K562 (cell line): ENCODE measurements around the gene AUNIP. TPM values are rescaled to one million over a fixed set of nuclear protein-coding genes. Genes with fewer than 3 reads are reported as not detected.

ENCODE experiments used
- ATAC-seq: fragments of 200-7000 bp; cut with Tn5 transposase; 3 replicates; pipeline ENCODE4 v1.9.1; 2020; ENCODE audit warnings: moderate library complexity
- BruUV-seq: library from RNA; stranded (reverse); fragments of 400-500 nt; replicated peaks from 2 replicates; lab custom pipeline; 2021; lab: Mats Ljungman, UMichigan
- CTCF ChIA-PET: fragments of 300-600 bp; formaldehyde crosslinking; extraction: SDS; loops from one replicate; lab custom pipeline; 2021; ENCODE audit warnings: low intra/inter-chr PET ratio; lab: Yijun Ruan, JAX
- POLR2A ChIA-PET: fragments of 300-600, 350-650 bp; sonication (Branson Sonifier 250); formaldehyde crosslinking; extraction: SDS; loops from one replicate; lab custom pipeline; 2021; ENCODE audit warnings: antibody characterized with exemption, inconsistent platforms; lab: Yijun Ruan, JAX
- DNase-seq, 4 experiments: peaks; one replicate each; pipeline versions ENCODE4 v3.0.0 to v3.0.0-alpha.2; 2011 to 2018; ENCODE audit warnings: low spot score in 3 of 4, mixed read lengths in 3 of 4; ENCODE audit errors: extremely low read depth in 1 of 4
- FAIRE-seq: peaks from 2 replicates; lab custom pipeline; 2011; peaks lifted over from hg19 to GRCh38; lab: Jason Lieb, UNC
- H2AFZ ChIP-seq: 2 replicates; pipeline ENCODE4 v1.6.0; 2011; ENCODE audit warnings: low read depth, low read length, control low read depth, inconsistent platforms
- H3K27ac ChIP-seq: fragments of 200-600 bp; 3 replicates; pipeline ENCODE4 v1.8.0; 2011; ENCODE audit warnings: low read depth, mild to moderate bottlenecking, control low read depth, inconsistent platforms, low read length, moderate library complexity, mixed read lengths; ENCODE audit errors: extremely low read depth
- H3K27me3 ChIP-seq, 2 experiments: fragments of 300-600 bp in 1 of 2; 2 replicates in 1 of 2; 3 replicates in 1 of 2; pipeline versions ENCODE4 v1.6.0 to v1.8.0; 2011; ENCODE audit warnings: inconsistent platforms in 2 of 2, low read length in 2 of 2, mild to moderate bottlenecking in 1 of 2, mixed read lengths in 1 of 2, moderate library complexity in 1 of 2; ENCODE audit not compliant: control insufficient read depth in 2 of 2, insufficient read depth in 2 of 2
- H3K36me3 ChIP-seq: fragments of 300-600 bp; 3 replicates; pipeline ENCODE4 v1.8.0; 2011; ENCODE audit warnings: mild to moderate bottlenecking, low read length, inconsistent platforms; ENCODE audit not compliant: control insufficient read depth, insufficient read depth
- H3K4me1 ChIP-seq, 2 experiments: fragments of 200-600 bp in 1 of 2; replicated peaks in 1 of 2; 2 replicates in 1 of 2; 3 replicates in 1 of 2; pipeline versions ENCODE4 v1.5.1 to v1.8.0; 2011; ENCODE audit warnings: inconsistent platforms in 2 of 2, low read length in 2 of 2, mild to moderate bottlenecking in 1 of 2, mixed read lengths in 1 of 2, moderate library complexity in 1 of 2; ENCODE audit not compliant: control insufficient read depth in 2 of 2, insufficient read depth in 2 of 2
- H3K4me2 ChIP-seq: 2 replicates; pipeline ENCODE4 v1.6.1; 2011; ENCODE audit warnings: low read length, control low read depth, inconsistent platforms, mixed read lengths; ENCODE audit not compliant: insufficient read depth
- H3K4me3 ChIP-seq: fragments of 200-600 bp; sonication (generic), shearing (Covaris generic); 2 replicates; pipeline ENCODE4 v1.5.1; 2016; ENCODE audit warnings: control low read depth, inconsistent platforms
- H3K79me2 ChIP-seq: fragments of 200-600 bp; 3 replicates; pipeline ENCODE4 v1.8.0; 2011; ENCODE audit warnings: low read length, inconsistent platforms; ENCODE audit not compliant: control insufficient read depth, insufficient read depth
- H3K9ac ChIP-seq, 2 experiments: 2 replicates each; pipeline versions ENCODE4 v1.6.0 to v1.6.1; 2011; ENCODE audit warnings: low read depth in 2 of 2, low read length in 2 of 2, control low read depth in 1 of 2, inconsistent platforms in 1 of 2, mild to moderate bottlenecking in 1 of 2, mixed read lengths in 1 of 2; ENCODE audit not compliant: insufficient read depth in 1 of 2
- H3K9me1 ChIP-seq: one replicate; pipeline ENCODE4 v1.6.0; 2011; ENCODE audit warnings: inconsistent platforms, mild to moderate bottlenecking, low read length, moderate library complexity; ENCODE audit not compliant: control insufficient read depth, insufficient read depth
- H3K9me3 ChIP-seq: replicated peaks from 2 replicates; pipeline ENCODE4 v1.5.1; 2011; ENCODE audit warnings: low read depth, low read length, inconsistent platforms; ENCODE audit not compliant: control insufficient read depth, insufficient read depth
- H4K20me1 ChIP-seq: replicated peaks from 2 replicates; pipeline ENCODE4 v1.6.1; 2011; ENCODE audit warnings: low read length, inconsistent platforms, mixed read lengths; ENCODE audit not compliant: control insufficient read depth, insufficient read depth
- BCL6 ChIP-seq: fragments of 250-450 bp; sonication (Bioruptor Pico); IDR thresholded peaks from 2 replicates; pipeline ENCODE4 v1.4.0; 2020
- CBFB ChIP-seq: sonication (generic); formaldehyde crosslinking; IDR thresholded peaks from 2 replicates; pipeline ENCODE4 v1.4.0; 2020; ENCODE audit warnings: mild to moderate bottlenecking, missing genetic modification reagents
- HDGF ChIP-seq: fragments of 450-650 bp; IDR thresholded peaks from 2 replicates; pipeline ENCODE4 v1.6.1; 2016
- KDM4B ChIP-seq, 2 experiments: fragments of 450-650 bp in 1 of 2; sonication (generic) in 1 of 2; IDR thresholded peaks; 2 replicates each; pipeline ENCODE4 v1.6.1; 2016 to 2017; ENCODE audit warnings: borderline replicate concordance in 2 of 2, antibody characterized with exemption in 1 of 2, low read depth in 1 of 2, mild to moderate bottlenecking in 1 of 2
- SRF ChIP-seq, 2 experiments: fragments of 250-450, 450-650 bp in 1 of 2; sonication (Bioruptor Pico) in 1 of 2; sonication (generic) in 1 of 2; formaldehyde crosslinking; IDR thresholded peaks; 2 replicates each; pipeline versions ENCODE4 v1.5.0 to v1.5.1; 2020 to 2022; ENCODE audit warnings: mild to moderate bottlenecking in 1 of 2, missing genetic modification reagents in 1 of 2
- ZNF830 ChIP-seq: fragments of 250-450 bp; sonication (Bioruptor Pico); IDR thresholded peaks from 2 replicates; pipeline ENCODE4 v1.5.0; 2021; ENCODE audit warnings: mild to moderate bottlenecking
- WGBS: fragments of 100-300 bp; shearing (Covaris generic); methylation state at CpG from one replicate; pipeline ENCODE4 v1.1.6; 2016; ENCODE audit warnings: low coverage, mixed read lengths; ENCODE audit not compliant: insufficient coverage; ENCODE audit errors: missing lambda C conversion rate; 5-methylcytosine and 5-hydroxymethylcytosine counted together
- in situ Hi-C: fragments of 300-500 bp; cut with MboI; formaldehyde crosslinking; loops from 4 replicates; pipeline ENCODE4 v1.15.0; 2018; ENCODE audit warnings: inconsistent platforms, mixed read lengths
- intact Hi-C: fragments of 100-400 bp; cut with micrococcal nuclease; formaldehyde crosslinking; loops from 2 replicates; pipeline ENCODE4 v1.14.2; 2022
- polyA plus RNA-seq, 8 experiments: library from polyadenylated mRNA; depleted of rRNA in 4 of 8; stranded (reverse) in 5 of 8; unstranded in 3 of 8; fragments of >200 nt; fragmentation: Nextera tagmentation in 2 of 8; fragmentation: Illumina TruSeq in 1 of 8; extraction: Ambion mirVana in 2 of 8; extraction: Trizol in 1 of 8; gene quantifications; 2 replicates each; pipeline versions ENCODE4 v1.2.1 to v1.2.3, GENCODE V29; 2011 to 2014; ENCODE audit warnings: inconsistent platforms in 1 of 8, missing spikeins in 1 of 8
- total RNA-seq, 7 experiments: library from RNA; depleted of rRNA in 6 of 7; stranded (reverse); fragments of >200 nt in 6 of 7; fragmentation: Illumina TruSeq in 2 of 7; extraction: Trizol in 2 of 7; gene quantifications; 2 replicates each; pipeline versions ENCODE4 v1.2.1 to v1.2.3, GENCODE V29; 2011 to 2021; ENCODE audit warnings: low replicate concordance in 1 of 7
- TF ChIP-seq, protein P1 (sequence below), 2 experiments: IDR thresholded peaks in 1 of 2; conservative IDR thresholded peaks in 1 of 2; 2 replicates each; pipeline ENCODE4 v1.6.1; 2016; ENCODE audit warnings: low read depth in 2 of 2, mild to moderate bottlenecking in 1 of 2, missing compliant biosample characterization in 1 of 2, missing genetic modification characterization in 1 of 2, moderate library complexity in 1 of 2
- TF ChIP-seq, protein P2 (sequence below): fragments of 250-450 bp; sonication (Bioruptor Pico); IDR thresholded peaks from 2 replicates; pipeline ENCODE4 v1.4.0; 2020; ENCODE audit warnings: mild to moderate bottlenecking, moderate library complexity
- TF ChIP-seq, protein P3 (sequence below): sonication (generic); formaldehyde crosslinking; IDR thresholded peaks from 2 replicates; pipeline ENCODE4 v1.8.0; 2022; ENCODE audit warnings: missing genetic modification reagents, mild to moderate bottlenecking, borderline replicate concordance

AUNIP gene
- total and polyA plus RNA-seq, 9 of the 15 experiments (the other 6 are each of a cell fraction or from before 2014, with no cell fraction given) = 12.1 to 53.8 (median 47.1) TPM

DNA sequence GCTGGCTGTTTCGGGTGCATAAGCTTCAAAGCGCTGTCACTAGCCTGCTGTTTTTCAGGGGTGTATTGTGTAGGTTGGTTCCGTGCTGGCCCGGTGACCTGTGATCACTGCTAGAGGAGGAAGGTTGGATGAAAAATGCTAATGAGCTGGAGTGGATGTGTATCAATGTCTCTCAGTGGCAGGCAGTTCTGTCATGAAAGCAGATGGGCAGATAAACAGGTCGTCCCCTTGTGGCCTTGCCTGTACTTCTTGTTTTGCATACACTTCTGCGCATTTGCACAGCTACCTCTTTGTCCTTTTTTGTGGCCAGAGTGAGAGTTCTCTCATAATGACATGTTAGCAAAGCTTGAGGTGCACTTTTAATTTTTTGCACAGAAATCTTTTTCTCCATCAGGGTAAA lies 56.3 kb downstream of the AUNIP start (continued):
- TF ChIP-seq SRF (CRISPR knock-in tag; IDR thresholded peaks at IDR 0.05) = 0 out of 4 replicates have a peak, but pooled peaks of 1 of the 2 experiments have one; percentile 23
- TF ChIP-seq BCL6 = no peak
- TF ChIP-seq, protein P1, sequence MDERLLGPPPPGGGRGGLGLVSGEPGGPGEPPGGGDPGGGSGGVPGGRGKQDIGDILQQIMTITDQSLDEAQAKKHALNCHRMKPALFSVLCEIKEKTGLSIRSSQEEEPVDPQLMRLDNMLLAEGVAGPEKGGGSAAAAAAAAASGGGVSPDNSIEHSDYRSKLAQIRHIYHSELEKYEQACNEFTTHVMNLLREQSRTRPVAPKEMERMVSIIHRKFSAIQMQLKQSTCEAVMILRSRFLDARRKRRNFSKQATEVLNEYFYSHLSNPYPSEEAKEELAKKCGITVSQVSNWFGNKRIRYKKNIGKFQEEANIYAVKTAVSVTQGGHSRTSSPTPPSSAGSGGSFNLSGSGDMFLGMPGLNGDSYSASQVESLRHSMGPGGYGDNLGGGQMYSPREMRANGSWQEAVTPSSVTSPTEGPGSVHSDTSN (CRISPR knock-in tag; IDR thresholded peaks at IDR 0.05; ENCODE audit: low read depth) = no peak
- TF ChIP-seq, protein P1 (tag; conservative IDR thresholded peaks at IDR 0.05; ENCODE audit: low read depth) = peak; percentile 43

DNA sequence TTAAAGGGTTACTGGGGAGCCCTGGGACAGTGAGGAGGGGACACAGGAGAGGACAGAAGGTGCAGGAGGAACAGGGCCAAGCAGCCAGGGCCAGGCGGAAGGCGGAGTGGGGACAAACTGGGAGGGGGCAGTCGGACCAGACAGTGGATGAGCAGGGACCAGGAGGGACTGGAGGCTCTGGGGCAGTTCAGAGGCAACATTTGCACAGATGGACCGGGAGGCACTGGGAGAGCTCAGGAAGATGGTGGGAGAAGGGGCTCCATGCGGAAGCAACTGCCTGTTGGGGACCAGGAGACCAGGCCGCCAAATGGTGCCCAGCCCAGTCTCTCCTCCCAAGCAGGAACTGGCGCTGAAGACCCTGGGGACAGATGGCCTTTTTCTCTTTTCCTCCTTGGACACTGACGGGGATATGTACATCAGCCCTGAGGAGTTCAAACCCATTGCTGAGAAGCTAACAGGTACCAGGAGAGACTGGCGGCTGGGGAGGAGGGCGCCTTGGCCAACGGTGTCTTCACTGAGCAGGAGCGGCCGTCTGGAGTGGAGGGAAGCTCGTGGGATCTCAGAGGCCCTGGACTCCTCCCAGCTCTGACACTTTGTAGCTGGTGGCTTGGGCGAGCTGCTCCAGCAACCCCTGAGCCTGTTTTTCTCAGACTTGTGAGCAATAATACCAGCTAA lies 58.4 kb downstream of the AUNIP start:
- H3K36me3 ChIP-seq = no peaks in the 10 kb centered on the region
- peaks cover 15 to 20% of the 10 kb centered on the region in 2 experiments; a peak in 4 of 5 replicates for H3K4me1 ChIP-seq
- H3K27me3 ChIP-seq = peaks cover 2 to 14% of the 10 kb centered on the region in 2 experiments; a peak in 4 of 5 replicates
- in situ Hi-C loops (no loop called here), intact Hi-C loops (no loop called here)
- peak overlapping the region; percentile 48 for H3K4me3 ChIP-seq
- peak overlapping the region; percentile 56 for H2AFZ ChIP-seq
- no peaks in the 10 kb centered on the region for H3K9me1 ChIP-seq
- FAIRE-seq = no peak
- ChIA-PET POLR2A (interaction anchor here (0.6 to 0.7 kb wide), 2 partner anchors 12 to 172 kb away, joined by 3 to 4 read pairs; no protein-coding TSS in a partner anchor), CTCF (no interaction called here)
- ATAC-seq = peak; percentile 20
- peak overlapping the region; percentile 51 to 88; a peak in 3 of 4 replicates for H3K9ac ChIP-seq
- no peaks in the 10 kb centered on the region for H4K20me1 ChIP-seq
- H3K27ac ChIP-seq = no peak overlapping the region
- H3K79me2 ChIP-seq = no peaks in the 10 kb centered on the region
- no peaks in the 10 kb centered on the region for H3K9me3 ChIP-seq
- DNase-seq = no peak
- TSS peak; percentile 52 for BruUV-seq
- WGBS = 77% methylated on average over 15 of the region's 15 CpGs
- H3K4me2 ChIP-seq = peak overlapping the region; percentile 83
- TF ChIP-seq KDM4B (IDR thresholded peaks at IDR 0.05; ENCODE audit: borderline replicate concordance in 2 of 2, low read depth in 1 of 2) (no peak), CBFB (CRISPR knock-in tag) (no peak), HDGF (peak; percentile 80), ZNF830 (CRISPR knock-in tag) (no peak)
- TF ChIP-seq, protein P2, sequence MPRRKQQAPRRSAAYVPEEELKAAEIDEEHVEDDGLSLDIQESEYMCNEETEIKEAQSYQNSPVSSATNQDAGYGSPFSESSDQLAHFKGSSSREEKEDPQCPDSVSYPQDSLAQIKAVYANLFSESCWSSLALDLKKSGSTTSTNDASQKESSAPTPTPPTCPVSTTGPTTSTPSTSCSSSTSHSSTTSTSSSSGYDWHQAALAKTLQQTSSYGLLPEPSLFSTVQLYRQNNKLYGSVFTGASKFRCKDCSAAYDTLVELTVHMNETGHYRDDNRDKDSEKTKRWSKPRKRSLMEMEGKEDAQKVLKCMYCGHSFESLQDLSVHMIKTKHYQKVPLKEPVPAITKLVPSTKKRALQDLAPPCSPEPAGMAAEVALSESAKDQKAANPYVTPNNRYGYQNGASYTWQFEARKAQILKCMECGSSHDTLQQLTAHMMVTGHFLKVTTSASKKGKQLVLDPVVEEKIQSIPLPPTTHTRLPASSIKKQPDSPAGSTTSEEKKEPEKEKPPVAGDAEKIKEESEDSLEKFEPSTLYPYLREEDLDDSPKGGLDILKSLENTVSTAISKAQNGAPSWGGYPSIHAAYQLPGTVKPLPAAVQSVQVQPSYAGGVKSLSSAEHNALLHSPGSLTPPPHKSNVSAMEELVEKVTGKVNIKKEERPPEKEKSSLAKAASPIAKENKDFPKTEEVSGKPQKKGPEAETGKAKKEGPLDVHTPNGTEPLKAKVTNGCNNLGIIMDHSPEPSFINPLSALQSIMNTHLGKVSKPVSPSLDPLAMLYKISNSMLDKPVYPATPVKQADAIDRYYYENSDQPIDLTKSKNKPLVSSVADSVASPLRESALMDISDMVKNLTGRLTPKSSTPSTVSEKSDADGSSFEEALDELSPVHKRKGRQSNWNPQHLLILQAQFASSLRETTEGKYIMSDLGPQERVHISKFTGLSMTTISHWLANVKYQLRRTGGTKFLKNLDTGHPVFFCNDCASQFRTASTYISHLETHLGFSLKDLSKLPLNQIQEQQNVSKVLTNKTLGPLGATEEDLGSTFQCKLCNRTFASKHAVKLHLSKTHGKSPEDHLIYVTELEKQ (CRISPR knock-in tag) = no peak
- TF ChIP-seq, protein P3, sequence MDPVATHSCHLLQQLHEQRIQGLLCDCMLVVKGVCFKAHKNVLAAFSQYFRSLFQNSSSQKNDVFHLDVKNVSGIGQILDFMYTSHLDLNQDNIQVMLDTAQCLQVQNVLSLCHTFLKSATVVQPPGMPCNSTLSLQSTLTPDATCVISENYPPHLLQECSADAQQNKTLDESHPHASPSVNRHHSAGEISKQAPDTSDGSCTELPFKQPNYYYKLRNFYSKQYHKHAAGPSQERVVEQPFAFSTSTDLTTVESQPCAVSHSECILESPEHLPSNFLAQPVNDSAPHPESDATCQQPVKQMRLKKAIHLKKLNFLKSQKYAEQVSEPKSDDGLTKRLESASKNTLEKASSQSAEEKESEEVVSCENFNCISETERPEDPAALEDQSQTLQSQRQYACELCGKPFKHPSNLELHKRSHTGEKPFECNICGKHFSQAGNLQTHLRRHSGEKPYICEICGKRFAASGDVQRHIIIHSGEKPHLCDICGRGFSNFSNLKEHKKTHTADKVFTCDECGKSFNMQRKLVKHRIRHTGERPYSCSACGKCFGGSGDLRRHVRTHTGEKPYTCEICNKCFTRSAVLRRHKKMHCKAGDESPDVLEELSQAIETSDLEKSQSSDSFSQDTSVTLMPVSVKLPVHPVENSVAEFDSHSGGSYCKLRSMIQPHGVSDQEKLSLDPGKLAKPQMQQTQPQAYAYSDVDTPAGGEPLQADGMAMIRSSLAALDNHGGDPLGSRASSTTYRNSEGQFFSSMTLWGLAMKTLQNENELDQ (CRISPR knock-in tag) = no peak
